Inferior parietal cortex (tissue), 1 donor: Measurements from ENCODE around the gene CAMK1D.
"Not testable (repeated sequence)": the region's sequence is repeated elsewhere in the genome, so short reads cannot be mapped to it uniquely, and the experiment has no call there.

Experiments
- DNase-seq: peaks from one replicate; pipeline ENCODE4 v3.0.0-alpha.2; 2016; ENCODE audit errors: extremely low spot score

CAMK1D gene

DNA sequence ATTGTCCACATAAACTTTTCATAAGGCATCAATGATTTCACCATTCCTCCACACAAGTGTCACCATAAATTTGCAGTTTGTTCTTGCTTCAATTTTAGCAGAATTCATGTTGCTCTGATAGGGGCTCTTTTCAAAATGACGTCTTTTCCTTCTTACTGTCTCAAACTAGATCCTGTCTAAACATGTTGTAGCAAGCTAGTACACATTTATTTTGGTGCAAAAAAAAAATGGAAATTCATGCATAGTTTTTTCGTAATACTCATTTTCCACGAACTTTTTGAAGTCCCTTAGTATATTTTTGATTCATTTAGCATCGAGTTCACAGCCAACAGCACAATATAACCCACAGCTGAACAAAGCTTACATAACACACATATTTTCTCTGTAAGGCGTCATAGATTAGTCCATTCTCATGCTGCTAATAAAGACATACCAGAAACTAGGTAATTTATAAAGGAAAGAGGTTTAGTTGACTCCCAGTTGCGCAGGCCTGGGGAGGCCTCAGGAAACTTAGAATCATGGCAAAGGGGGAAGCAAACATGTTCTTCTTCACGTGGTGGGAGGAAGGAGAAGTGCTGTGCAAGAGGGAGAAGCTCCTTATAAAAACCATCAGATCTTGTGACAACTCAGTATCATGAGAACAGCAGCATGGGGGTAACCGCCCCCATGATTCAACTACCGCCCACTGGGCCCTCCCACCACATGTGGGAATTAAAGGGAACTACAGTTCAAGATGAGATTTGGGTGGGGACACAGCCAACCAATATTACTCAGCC lies 350.6 kb downstream of the CAMK1D start:
- no peak for DNase-seq

DNA sequence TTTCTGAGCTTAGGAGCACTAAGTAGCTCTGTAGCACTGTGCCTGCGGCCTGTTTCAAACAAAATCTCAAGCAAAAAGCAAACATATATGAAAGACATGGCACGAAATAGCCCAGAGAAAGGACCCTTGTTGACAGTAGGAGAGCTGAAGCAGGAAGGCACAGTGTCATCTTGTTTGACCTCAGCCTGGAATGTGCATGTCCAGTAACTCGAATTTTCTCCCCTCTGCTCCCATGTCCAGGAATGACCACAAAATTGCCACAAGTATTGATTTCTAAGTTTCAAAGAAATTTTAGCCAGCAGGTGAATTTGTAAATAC lies 351.2 kb downstream of the CAMK1D start:
- no peak for DNase-seq

DNA sequence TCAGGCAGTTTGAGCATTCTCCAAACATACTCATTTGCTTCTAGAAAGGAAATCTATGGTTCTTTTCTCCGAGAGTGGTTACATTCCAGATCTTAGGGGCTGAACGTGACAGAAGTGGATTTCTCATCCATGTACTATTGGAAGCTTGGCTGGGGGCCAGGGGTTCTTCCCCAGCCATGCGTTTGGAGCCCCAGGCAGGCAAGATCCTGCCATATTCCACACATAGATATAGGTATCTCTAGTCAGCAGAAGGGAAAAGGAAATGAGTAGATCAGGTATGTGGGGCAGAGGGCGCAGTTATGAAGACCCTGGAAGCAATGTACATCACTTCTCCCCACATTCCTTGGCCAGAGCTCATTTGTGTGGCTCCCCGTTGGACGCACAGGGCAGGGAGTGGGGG lies 352.3 kb downstream of the CAMK1D start:
- no peak for DNase-seq

DNA sequence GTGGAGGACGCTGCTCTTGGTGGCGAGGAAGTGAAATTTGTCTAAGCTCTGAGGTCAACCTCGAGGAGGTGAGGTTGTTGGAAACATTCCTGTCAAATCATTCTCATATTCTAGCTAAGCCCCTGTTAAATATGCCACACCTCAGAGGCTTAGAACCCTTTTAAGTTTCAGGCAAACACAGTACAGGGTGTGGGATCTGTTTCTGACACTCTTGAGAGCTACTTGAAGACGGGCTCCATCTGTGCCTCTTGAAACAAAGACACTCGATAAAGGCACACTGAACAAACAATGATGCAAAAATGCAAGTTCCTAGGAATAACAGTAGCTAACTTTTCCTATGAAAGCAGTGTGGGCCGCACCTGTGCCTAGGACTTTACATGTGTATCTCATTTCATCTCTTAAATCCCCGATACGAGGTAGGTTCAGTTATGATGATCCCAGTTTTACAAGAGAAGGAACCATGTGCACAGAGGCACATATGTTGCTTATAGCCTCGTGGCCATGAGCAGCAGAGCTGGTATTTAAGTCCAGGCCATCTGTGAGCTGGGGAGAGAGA lies 352.9 kb downstream of the CAMK1D start:
- DNase-seq, result no peak

DNA sequence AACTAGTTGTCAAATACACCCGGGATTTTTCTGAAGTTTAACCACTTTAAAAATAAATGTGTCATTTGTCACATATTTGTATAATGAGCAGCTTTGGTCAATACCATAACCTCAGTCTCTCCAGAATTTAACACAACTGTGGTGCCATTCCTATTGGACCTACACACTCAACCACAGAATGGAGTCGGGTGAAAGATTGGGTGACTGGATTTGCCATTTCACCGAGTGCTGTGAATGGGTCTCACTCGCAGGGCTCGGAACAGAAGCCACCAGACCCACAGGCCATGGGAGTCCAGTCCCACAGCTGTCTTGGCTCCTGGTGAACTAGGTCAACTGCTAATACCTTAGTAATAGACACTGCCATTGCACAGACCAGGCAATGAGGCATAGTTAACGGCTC lies 353.8 kb downstream of the CAMK1D start:
- no peak for DNase-seq

DNA sequence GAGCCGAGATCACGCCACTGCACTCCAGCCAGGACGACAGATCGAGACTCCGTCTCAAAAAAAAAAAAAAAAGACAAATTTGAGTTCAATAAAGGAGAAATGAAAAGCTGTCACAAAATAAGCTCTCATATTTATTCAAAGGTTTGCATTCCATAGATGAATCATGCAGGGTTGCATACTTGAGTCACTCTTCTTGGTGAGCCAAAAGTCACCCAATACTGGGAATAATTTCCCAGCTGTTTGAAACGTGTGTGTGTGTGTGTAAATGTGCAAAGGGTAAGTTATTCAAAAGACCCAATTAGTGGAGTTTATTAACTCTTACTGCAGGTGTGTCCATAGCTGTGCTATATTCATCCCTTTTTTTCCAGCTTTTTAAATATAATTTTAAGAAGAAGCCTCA lies 354.5 kb downstream of the CAMK1D start:
- DNase-seq, result no peak

DNA sequence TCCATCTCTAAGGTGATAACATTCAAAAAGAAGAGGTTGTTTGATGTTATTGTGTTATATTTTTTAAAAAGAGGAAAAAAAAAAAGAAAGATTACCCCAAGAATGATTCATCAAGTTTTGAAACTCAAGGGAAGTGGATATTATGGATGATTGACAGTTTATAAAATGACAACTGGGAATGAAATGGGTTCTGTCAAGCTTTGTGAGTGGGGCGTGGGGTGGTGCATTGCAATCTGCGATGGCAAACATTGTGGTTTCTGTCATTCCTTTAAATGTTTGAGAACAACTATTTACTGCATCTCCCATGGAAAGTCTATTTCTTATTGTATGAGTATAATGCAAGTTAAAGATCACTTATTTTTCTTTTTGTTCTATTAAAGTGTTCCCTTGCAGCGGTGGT lies 355.1 kb downstream of the CAMK1D start:
- no peak for DNase-seq

DNA sequence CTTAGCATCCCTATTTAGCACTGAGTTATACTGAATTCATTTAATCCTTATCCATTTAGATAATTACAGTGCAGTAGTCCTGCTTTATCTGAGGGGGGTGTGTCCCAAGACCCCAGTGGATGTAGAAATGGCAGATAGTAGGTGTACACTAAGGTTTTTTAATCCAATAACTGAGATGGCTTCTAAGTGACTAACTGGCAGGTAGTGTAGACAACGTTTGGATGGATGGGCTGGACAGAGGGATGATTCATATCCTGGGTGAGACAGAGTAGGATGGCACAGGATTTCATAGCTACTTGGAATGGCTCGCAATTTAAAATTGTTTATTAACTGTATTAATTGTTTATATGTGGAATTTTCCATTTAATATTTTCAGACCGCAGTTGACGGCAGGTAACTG lies 356.6 kb downstream of the CAMK1D start:
- DNase-seq, result no peak

DNA sequence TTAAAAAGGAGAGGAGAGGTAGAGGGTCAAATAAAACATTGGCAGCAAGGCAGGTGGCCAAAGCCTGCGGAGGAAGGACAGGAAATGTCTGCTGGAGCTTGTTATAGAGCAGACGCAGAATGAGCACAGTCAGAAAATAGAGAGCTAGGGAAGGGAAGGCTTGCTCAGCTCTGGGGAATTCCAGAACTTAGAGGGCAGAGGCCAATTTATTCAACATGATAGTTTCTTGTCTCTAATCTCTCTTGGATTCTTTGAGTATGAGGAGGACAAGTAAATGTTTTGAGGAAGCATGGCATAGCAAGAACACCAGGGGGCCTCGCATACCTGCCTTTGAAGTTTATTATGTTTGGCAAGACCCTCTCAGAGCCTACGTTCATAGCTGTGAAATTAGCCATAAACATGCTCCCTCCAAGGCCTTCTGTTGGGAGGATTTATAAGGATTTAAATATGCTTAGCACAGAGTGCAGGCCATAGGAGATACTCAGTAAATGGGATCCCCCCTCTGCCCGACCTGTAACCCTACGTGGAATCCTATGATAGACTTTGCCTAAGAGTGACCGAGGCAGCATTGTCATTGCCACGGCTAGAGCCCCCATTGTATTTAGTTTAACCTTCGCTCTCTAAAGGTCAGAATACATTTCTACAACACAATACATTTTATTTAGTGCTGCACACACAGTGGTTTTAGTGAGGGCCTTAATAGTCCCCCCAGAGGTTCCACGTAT lies 358.3 kb downstream of the CAMK1D start:
- no peak for DNase-seq

DNA sequence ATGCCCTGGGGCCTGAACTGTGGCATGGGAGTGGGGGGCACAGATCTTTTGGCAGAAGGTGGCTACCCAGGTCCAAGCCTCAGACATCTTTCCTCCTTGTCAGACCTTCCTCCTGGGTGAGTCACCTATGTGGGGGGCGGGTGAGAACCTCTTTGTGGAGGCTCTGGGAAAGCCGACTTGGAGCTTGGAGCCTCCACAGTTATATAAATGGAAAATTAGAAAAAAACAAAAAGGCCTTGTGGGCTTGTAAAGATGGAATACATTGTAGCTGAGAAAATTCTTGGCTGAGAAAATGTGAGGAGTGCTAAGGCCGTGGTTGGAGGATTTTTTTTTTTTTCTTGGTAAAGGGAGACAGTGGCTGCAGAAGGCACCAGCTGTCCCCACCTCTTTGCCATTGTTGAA lies 359.7 kb downstream of the CAMK1D start:
- DNase-seq, result no peak

DNA sequence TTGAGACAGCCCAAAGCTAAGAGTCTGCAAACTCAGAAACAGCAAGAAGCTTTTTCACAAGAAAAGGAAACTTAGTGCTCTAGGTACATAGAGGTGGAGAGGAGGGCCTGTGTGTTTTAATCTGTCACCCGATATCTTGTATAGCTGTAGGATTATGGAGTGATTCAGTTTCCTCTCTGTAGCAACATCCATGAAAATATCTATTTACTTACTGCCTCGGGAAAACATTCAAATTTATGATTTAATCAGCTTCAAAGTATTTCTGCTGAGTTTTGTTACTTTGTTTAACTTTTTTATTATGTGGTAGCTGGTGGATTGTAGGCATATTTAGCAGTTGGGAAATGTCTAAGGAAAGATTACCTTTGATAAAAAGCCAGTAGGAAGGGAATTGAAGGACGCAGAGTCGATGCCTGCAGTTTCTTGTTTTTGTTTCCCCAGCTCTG lies 360.2 kb downstream of the CAMK1D start:
- DNase-seq, result no peak

DNA sequence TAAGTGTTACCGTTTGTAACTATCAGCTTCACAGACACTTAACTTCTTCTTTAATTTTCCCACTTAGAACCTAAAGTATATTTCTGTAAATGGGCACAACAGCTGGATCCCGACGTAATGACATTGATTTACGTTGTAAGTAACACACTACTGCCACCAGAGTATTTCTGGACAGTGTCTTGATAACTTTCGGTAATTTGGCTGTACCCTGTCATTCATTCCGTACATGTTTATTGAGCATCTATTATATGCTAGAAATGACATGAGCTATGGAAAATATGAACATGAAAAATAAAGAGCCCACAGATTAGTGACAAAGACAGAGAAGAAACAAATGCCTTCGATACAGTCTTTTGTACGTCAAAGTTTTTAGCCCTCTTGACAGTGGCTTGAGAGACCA lies 360.8 kb downstream of the CAMK1D start:
- DNase-seq, result no peak

DNA sequence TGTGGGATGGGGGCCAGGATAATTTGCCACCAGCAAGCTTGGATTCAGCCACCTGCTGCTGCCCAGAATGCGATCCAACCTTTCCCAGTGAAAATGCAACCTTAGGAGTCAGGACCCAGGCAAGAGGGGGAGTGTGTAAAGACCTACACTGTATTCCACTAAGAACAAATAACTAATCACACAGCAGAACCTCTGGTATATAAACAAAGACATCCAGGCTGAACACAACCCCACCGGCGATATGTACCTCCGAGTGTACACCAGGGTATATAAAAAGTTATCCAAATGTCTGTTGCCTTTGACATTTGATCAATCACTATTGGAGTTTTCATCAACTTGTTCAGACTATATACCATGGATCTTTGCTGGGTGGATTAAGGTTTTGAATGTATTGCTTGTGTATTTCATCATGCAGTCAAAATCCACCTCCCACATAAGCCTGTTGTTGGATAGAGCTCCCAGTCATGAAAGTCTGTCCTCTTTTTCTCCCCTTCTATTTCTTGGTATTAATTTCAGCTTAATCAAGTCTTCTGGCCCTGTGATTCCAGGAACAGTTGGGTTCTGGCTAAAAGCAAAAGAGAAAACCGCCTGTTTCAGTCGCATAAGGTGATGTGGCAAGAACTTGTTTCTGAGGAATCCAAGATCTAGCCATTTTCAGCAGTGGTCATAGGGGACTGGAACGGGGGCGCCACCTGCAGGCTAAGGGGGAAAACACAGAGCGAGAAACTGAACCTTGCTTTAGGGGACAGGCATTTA lies 361.4 kb downstream of the CAMK1D start:
- DNase-seq, result peak; percentile 85

DNA sequence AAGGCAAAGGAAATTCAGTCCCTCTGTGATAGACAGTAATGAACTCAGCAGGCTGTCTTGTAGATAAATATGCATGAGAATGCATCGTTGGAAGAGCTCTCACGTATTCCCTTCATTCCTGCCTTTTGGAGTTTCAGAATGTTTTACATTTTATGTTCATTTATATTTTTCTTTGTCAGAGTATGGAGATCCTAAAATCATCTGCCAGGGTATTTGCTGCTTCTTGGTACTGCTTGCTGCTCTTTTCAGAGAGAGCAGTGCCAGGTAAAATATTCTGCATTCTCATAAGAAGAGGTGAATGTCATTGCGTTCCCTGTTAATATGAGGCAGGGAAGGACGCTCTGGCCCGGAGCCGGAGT lies 362.0 kb downstream of the CAMK1D start:
- no peak for DNase-seq

DNA sequence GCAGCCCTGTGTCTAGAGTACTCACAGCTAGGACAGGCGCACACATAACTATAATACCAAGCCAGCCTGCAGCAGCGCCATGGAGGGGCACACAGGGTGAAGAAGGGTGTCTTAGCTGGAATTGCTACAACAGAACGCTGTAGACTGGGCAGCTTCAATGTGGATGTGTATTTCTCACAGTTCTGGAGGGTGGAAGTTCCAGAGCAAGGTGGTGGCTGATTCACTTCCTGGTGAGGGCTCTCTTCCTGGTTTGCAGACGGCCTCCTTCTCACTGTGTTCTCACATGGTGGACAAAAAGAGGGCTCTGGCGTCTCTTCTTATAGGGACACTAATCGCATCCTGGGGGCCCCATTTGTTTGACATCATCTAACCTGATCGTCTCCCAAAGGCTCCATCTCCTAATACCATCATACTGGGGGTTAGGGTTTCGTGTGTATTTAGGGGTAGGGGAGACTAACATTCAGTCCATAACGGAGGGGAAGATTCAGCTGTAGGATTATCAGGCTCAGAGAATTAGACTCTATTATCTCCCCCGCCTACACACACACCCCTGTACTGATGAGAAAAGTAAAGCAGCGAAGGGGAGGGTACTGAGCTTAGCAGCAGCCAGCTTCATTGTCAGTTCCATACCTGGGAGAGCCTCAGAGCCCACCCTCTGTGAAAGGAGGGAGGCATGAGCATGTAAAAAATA lies 363.1 kb downstream of the CAMK1D start:
- DNase-seq, result no peak

DNA sequence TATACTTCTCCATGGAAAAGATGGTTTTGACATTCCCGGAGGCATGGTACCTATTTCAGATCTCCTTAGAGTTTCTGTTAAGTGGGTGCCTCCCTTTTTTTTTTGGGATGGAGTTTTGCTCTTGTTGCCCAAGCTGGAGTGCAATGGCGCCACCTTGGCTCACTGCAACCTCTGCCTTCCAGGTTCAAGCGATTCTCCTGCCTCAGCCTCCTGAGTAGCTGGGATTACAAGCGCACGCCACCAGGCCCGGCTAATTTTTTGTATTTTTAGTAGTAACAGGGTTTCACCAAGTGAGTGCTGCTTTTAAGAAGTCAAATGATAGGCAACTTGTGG lies 363.6 kb downstream of the CAMK1D start:
- DNase-seq, result not testable (repeated sequence)

DNA sequence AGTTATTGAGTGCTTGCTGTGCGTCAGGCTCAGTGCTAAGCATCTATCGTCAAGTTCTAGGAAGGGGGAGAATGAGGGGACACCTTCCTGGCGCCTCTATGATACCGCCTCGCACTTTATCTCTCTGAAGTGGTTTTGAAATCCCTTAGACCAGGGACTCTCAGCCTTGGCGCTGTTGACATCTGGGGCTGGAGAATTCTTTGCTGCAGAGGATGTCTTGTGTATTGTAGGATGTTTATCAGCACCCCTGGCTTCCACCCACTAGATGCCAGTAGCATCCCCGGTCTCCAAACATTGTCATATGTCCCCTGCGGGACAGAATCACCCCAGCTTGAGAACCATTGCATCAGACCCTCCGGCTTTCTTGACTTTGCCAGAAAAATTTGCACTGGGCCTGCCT lies 366.7 kb downstream of the CAMK1D start:
- DNase-seq, result no peak

DNA sequence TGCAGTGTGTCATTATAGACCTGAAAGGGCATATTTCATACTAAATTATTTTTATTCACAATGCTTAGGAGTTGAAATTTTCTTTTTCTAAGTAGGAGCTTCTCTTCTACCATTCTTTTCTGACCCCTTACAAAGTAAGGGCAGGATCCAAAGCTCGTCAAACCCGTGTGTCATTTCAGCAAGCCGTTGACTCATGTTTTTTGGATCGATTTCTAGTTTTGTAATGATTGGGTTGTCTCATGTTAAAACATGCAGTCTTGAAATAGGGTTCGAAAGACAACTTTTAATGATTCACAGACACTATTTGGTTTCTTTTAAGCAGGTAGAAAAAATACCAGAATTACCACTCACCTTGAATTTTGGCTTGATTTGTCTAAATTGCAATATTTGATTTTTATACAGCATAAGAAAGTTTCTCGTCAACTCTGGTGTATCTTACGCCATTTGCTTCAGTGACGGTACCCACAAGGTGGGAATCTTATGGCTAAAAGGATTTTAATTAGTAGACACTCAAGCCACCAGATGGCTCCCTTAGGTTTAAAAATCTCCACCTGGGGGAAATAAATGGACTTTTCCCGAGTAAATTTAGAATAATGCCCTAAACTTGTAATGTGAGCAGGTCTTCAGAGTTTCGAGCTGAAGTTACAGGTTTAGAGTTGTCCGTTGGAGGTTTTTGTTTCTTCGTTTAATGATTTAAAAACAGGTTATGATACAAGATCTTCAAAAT lies 368.8 kb downstream of the CAMK1D start:
- DNase-seq, result no peak

DNA sequence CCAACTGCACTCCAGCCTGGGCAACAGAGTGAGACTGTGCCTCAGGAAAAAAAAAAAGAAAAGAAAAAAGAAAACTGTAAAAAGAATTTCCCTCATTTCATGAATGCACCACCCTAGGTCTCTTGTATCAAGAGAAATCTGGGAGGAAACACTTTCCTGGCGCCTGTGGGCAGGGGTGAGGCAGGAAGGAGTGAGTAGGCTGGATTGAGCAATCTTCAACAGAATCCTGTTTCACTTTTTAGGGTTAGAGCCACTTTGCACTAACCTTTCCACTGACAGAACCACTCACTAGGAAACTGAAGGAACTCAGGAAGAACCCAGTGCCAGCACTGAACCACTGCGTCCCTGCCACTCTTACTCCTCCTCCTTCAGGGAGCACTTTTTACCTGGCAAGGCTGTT lies 370.0 kb downstream of the CAMK1D start:
- no peak for DNase-seq

DNA sequence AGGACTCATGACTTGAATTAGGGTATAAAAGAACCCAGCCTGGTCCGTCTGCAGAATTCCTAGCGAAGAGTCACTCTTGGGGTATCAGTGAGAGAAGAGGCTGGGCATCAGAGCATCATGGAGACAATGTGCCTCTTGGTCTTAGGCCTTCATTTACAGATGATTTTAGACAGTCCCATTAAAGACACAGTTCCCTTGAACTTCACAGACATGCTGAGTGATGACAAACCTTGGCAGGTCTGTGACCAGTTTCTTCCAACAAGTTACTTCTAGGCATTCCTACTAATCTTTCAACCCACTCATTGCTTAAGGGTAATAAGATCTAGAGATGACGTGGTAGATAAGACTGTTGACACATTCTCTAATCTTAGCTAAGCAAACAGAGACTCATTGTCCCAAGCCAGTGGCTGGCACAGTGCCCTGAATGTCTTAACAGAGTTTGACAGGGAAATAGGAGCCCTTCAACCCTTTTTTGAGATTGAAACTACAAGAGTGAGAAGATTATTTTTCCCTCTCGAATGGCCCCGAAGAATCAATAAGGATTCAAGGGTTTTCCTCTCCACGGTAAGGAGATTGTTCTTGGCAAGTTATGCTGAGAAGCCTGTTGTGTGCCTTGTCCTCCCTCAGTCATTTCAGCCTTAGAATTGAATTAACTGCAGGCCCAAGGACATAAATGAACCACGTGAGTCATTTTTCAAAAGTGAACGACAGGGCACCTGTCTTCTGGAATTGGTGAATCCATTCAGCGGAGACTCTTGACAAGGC lies 371.1 kb downstream of the CAMK1D start:
- peak; percentile 50 for DNase-seq

DNA sequence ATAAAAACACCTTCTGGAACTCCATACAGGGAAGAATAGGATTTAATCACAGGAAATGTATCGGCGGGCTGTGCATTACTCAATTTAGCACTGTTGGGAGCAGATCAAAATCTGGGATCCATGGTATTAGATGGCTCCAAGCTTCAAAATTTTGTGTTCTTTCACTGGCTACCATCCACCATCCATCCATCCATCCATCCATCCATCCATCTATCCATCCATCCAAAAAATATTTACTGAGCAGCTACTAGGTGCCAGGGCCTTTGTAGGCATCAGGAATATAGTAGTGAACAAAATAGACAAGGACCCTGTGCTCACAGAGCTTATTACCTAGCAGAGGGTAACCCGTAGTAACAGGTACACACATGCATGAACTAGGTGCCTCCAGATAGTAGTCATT lies 372.0 kb downstream of the CAMK1D start:
- no peak for DNase-seq
